K562 (cell line): ENCODE results near the gene UNKL. TPM values are rescaled to one million over a fixed set of nuclear protein-coding genes. Genes with fewer than 3 reads are reported as not detected.

Experiments
- CBX3 ChIP-seq, 2 experiments: IDR thresholded peaks; 1 replicate in 1 of 2; 2 replicates in 1 of 2; pipeline ENCODE4 v1.6.1; 2012; ENCODE audit warnings: inconsistent platforms in 2 of 2, low read length in 2 of 2, borderline replicate concordance in 1 of 2, control low read depth in 1 of 2
- ERF ChIP-seq: fragments of 450-650 bp; formaldehyde crosslinking; IDR thresholded peaks from 2 replicates; pipeline ENCODE4 v1.4.0; 2020; ENCODE audit warnings: mild to moderate bottlenecking, mixed read lengths
- HDAC8 ChIP-seq: fragments of 450-650 bp; IDR thresholded peaks from 2 replicates; pipeline ENCODE4 v1.6.1; 2016; ENCODE audit warnings: mild to moderate bottlenecking, missing genetic modification characterization, moderate library complexity, missing compliant biosample characterization
- HLTF ChIP-seq: fragments of 450-650 bp; IDR thresholded peaks from 2 replicates; pipeline ENCODE4 v1.6.1; 2016
- MAFG ChIP-seq: fragments of 450-650 bp; conservative IDR thresholded peaks from 2 replicates; pipeline ENCODE4 v1.6.1; 2016; ENCODE audit warnings: missing genetic modification characterization, missing compliant biosample characterization
- MECOM ChIP-seq: fragments of 250-450 bp; sonication (Bioruptor Pico); IDR thresholded peaks from 2 replicates; pipeline ENCODE4 v1.8.0; 2022; ENCODE audit warnings: inconsistent platforms
- MTA2 ChIP-seq: fragments of 450-650 bp; IDR thresholded peaks from 2 replicates; pipeline ENCODE4 v1.6.1; 2016; ENCODE audit warnings: low read depth
- NR3C1 ChIP-seq: sonication (generic); formaldehyde crosslinking; IDR thresholded peaks from 2 replicates; pipeline ENCODE4 v1.8.1; 2022; ENCODE audit warnings: missing genetic modification reagents
- NR4A1 ChIP-seq, 2 experiments: fragments of 250-450 bp in 1 of 2; fragments of 450-650 bp in 1 of 2; sonication (Bioruptor Pico) in 1 of 2; IDR thresholded peaks; 2 replicates each; pipeline versions ENCODE4 v1.4.0 to v1.6.1; 2016 to 2020; ENCODE audit warnings: mild to moderate bottlenecking in 2 of 2, missing compliant biosample characterization in 1 of 2, missing genetic modification characterization in 1 of 2, moderate library complexity in 1 of 2
- POLR2B ChIP-seq: fragments of 450-650 bp; IDR thresholded peaks from 2 replicates; pipeline ENCODE4 v1.6.1; 2018; ENCODE audit warnings: low read depth; ENCODE audit not compliant: partially characterized antibody
- PRDM10 ChIP-seq: fragments of 450-650 bp; IDR thresholded peaks from 2 replicates; pipeline ENCODE4 v1.6.1; 2018; ENCODE audit not compliant: partially characterized antibody
- SIN3A ChIP-seq, 2 experiments: fragments of 150-350 bp in 1 of 2; IDR thresholded peaks; 2 replicates each; pipeline ENCODE4 v1.6.1; 2011 to 2016; ENCODE audit warnings: borderline replicate concordance in 2 of 2, low read depth in 2 of 2, low read length in 2 of 2, mild to moderate bottlenecking in 2 of 2, moderate library complexity in 2 of 2; ENCODE audit not compliant: control insufficient read depth in 1 of 2
- ZNF24 ChIP-seq: fragments of 450-650 bp; IDR thresholded peaks from 2 replicates; pipeline ENCODE4 v1.6.1; 2016
- ZNF282 ChIP-seq: sonication (generic); formaldehyde crosslinking; IDR thresholded peaks from 2 replicates; pipeline ENCODE4 v1.8.1; 2023; ENCODE audit warnings: missing genetic modification reagents
- polyA plus RNA-seq, 8 experiments: library from polyadenylated mRNA; depleted of rRNA in 4 of 8; stranded (reverse) in 5 of 8; unstranded in 3 of 8; fragments of >200 nt; fragmentation: Nextera tagmentation in 2 of 8; fragmentation: Illumina TruSeq in 1 of 8; extraction: Ambion mirVana in 2 of 8; extraction: Trizol in 1 of 8; gene quantifications; 2 replicates each; pipeline versions ENCODE4 v1.2.1 to v1.2.3, GENCODE V29; 2011 to 2014; ENCODE audit warnings: inconsistent platforms in 1 of 8, missing spikeins in 1 of 8
- total RNA-seq, 7 experiments: library from RNA; depleted of rRNA in 6 of 7; stranded (reverse); fragments of >200 nt in 6 of 7; fragmentation: Illumina TruSeq in 2 of 7; extraction: Trizol in 2 of 7; gene quantifications; 2 replicates each; pipeline versions ENCODE4 v1.2.1 to v1.2.3, GENCODE V29; 2011 to 2021; ENCODE audit warnings: low replicate concordance in 1 of 7
- TF ChIP-seq, protein P1 (sequence below): fragments of 450-650 bp; formaldehyde crosslinking; IDR thresholded peaks from 2 replicates; pipeline ENCODE4 v1.4.0; 2022; ENCODE audit warnings: mild to moderate bottlenecking, moderate library complexity
- TF ChIP-seq, protein P2 (sequence below): fragments of 150-350 bp; IDR thresholded peaks from 2 replicates; pipeline ENCODE4 v1.6.1; 2014; ENCODE audit warnings: low read depth, mild to moderate bottlenecking, low read length, borderline replicate concordance

The UNKL gene
- total and polyA plus RNA-seq, 9 of the 15 experiments (the other 6 are each of a cell fraction or from before 2014, with no cell fraction given) = 0.37 to 30.2 (median 5.1) TPM

DNA sequence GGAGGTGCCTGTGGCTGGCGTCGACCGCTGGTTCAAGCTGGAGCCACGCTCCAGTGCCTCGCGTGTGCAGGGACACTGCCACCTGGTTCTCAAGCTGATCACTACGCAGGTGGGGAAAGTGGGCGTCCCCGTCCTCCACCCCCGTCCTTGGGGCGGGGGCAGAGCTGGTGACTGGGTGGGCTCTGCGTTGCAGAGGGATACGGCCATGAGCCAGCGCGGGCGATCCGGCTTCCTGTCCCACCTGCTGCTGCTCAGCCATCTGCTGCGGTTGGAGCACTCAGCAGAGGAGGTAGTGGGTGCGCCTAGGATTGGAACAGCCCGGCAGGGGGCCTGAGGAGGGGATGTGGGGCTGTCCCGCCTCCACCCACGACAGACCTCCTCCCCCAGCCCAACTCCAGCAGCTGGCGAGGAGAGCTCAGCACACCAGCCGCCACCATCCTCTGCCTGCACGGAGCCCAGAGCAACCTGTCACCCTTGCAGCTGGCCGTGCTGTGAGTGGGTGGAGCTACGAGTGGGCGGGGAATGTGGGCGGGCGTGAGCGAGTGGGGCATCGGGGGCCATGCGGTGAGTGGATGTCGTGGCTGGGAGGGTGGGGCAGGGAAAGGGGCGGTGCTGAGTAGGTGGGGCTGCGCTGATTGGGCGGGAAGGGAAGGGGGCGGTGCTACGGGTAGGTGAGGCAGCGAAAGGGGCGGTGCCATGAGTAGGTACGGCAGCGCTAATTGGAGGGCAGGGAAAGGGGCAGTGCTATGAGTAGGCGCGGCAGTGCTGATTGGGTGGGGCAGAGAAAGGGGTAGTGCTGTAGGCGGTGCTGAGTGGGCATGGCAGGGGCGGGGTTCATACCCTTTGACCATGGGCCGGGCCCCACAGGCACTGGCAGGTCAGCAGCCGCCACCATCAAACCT lies 71.7 kb downstream of the UNKL start (continued):
- TF ChIP-seq, protein P1, sequence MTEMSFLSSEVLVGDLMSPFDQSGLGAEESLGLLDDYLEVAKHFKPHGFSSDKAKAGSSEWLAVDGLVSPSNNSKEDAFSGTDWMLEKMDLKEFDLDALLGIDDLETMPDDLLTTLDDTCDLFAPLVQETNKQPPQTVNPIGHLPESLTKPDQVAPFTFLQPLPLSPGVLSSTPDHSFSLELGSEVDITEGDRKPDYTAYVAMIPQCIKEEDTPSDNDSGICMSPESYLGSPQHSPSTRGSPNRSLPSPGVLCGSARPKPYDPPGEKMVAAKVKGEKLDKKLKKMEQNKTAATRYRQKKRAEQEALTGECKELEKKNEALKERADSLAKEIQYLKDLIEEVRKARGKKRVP (CRISPR knock-in tag) = no peak
- no peak for TF ChIP-seq POLR2B
- TF ChIP-seq, protein P2, sequence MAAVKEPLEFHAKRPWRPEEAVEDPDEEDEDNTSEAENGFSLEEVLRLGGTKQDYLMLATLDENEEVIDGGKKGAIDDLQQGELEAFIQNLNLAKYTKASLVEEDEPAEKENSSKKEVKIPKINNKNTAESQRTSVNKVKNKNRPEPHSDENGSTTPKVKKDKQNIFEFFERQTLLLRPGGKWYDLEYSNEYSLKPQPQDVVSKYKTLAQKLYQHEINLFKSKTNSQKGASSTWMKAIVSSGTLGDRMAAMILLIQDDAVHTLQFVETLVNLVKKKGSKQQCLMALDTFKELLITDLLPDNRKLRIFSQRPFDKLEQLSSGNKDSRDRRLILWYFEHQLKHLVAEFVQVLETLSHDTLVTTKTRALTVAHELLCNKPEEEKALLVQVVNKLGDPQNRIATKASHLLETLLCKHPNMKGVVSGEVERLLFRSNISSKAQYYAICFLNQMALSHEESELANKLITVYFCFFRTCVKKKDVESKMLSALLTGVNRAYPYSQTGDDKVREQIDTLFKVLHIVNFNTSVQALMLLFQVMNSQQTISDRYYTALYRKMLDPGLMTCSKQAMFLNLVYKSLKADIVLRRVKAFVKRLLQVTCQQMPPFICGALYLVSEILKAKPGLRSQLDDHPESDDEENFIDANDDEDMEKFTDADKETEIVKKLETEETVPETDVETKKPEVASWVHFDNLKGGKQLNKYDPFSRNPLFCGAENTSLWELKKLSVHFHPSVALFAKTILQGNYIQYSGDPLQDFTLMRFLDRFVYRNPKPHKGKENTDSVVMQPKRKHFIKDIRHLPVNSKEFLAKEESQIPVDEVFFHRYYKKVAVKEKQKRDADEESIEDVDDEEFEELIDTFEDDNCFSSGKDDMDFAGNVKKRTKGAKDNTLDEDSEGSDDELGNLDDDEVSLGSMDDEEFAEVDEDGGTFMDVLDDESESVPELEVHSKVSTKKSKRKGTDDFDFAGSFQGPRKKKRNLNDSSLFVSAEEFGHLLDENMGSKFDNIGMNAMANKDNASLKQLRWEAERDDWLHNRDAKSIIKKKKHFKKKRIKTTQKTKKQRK = peak; percentile 58; the same call in 1 of the 2 replicates
- no peak for TF ChIP-seq ERF (CRISPR knock-in tag)
- TF ChIP-seq MAFG (tag) = no peak
- TF ChIP-seq PRDM10 = peak; percentile 41
- TF ChIP-seq CBX3 (IDR thresholded peaks at IDR 0.05; ENCODE audit: borderline replicate concordance in 1 of 2, low read length in 2 of 2) = no peak
- no peak for TF ChIP-seq MECOM (CRISPR knock-in tag)
- no peak for TF ChIP-seq NR4A1 (CRISPR knock-in tag; IDR thresholded peaks at IDR 0.05)
- no peak for TF ChIP-seq NR4A1 (tag; IDR thresholded peaks at IDR 0.05)
- no peak for TF ChIP-seq ZNF282 (CRISPR knock-in tag)
- 0 out of 2 replicates have a peak, but pooled peaks have one; percentile 26 for TF ChIP-seq HLTF
- no peak for TF ChIP-seq HDAC8 (tag)
- no peak for TF ChIP-seq MTA2
- TF ChIP-seq ZNF24 = no peak
- TF ChIP-seq NR3C1 (CRISPR knock-in tag) = no peak
- peak in 1 of 2 experiments; percentile 59; a peak in 1 of 4 replicates for TF ChIP-seq SIN3A (IDR thresholded peaks at IDR 0.05; ENCODE audit: borderline replicate concordance in 2 of 2, control insufficient read depth in 1 of 2, low read depth in 2 of 2, low read length in 2 of 2)
